Stomach smooth muscle (tissue), 2 donors: ENCODE results near the gene PPM1A.

Source experiments
- H3K27ac ChIP-seq: one replicate; pipeline ENCODE4 v1.7.0; 2013; ENCODE audit warnings: mild to moderate bottlenecking, low read length, inconsistent platforms
- H3K27me3 ChIP-seq, 2 donors: one replicate each; pipeline ENCODE4 v1.7.0; 2013; ENCODE audit warnings: low read length in 2 of 2; ENCODE audit not compliant: insufficient read depth in 2 of 2, control insufficient read depth in 1 of 2
- H3K36me3 ChIP-seq, 2 donors: one replicate each; pipeline ENCODE4 v1.7.0; 2013; ENCODE audit warnings: low read length in 2 of 2; ENCODE audit not compliant: control insufficient read depth in 2 of 2, insufficient read depth in 2 of 2
- H3K4me1 ChIP-seq: one replicate; pipeline ENCODE4 v1.7.0; 2013; ENCODE audit warnings: low read length; ENCODE audit not compliant: control insufficient read depth, insufficient read depth
- H3K4me3 ChIP-seq, 2 donors: one replicate each; pipeline ENCODE4 v1.7.0; 2013; ENCODE audit warnings: low read length in 2 of 2
- H3K9ac ChIP-seq, 2 donors: one replicate each; pipeline ENCODE4 v1.7.0; 2013; ENCODE audit warnings: low read length in 2 of 2, mild to moderate bottlenecking in 1 of 2
- H3K9me3 ChIP-seq, 2 donors: one replicate each; pipeline ENCODE4 v1.7.0; 2013; ENCODE audit warnings: low read length in 2 of 2; ENCODE audit not compliant: control insufficient read depth in 2 of 2
- donor health status: healthy.
- donor health status: Pancreatic carcinoma.

The PPM1A gene

GRCh38 chr14:60266021-60266937 lies 17.3 kb downstream of the PPM1A start:
- H3K27me3 ChIP-seq = no peaks in the 10 kb centered on the region
- H3K36me3 ChIP-seq = no peaks in the 10 kb centered on the region
- H3K4me3 ChIP-seq = no peak overlapping the region
- no peak overlapping the region for H3K9ac ChIP-seq
- no peaks in the 10 kb centered on the region for H3K9me3 ChIP-seq
- H3K4me1 ChIP-seq = no peaks in the 10 kb centered on the region
- no peak overlapping the region for H3K27ac ChIP-seq

GRCh38 chr14:60272177-60272576 lies 23.2 kb downstream of the PPM1A start:
- no peak overlapping the region for H3K9ac ChIP-seq
- no peaks in the 10 kb centered on the region for H3K36me3 ChIP-seq
- H3K27ac ChIP-seq = no peak overlapping the region
- H3K27me3 ChIP-seq = no peaks in the 10 kb centered on the region
- no peaks in the 10 kb centered on the region for H3K9me3 ChIP-seq
- H3K4me3 ChIP-seq = no peak overlapping the region
- H3K4me1 ChIP-seq = peaks cover 11% of the 10 kb centered on the region

- H3K4me1 ChIP-seq = peaks cover 11% of the 10 kb centered on the region
- H3K9me3 ChIP-seq = no peaks in the 10 kb centered on the region
- H3K36me3 ChIP-seq = no peaks in the 10 kb centered on the region
- no peaks in the 10 kb centered on the region for H3K27me3 ChIP-seq
- no peak overlapping the region for H3K9ac ChIP-seq
- H3K4me3 ChIP-seq = no peak overlapping the region
- no peak overlapping the region for H3K27ac ChIP-seq
Observed at GRCh38 chr14:60273956-60274355, 24.9 kb downstream of the PPM1A start.

- Histone ChIP-seq H3K9me3 (no peaks in the 10 kb centered on the region), H3K36me3 (no peaks in the 10 kb centered on the region), H3K9ac (no peak overlapping the region), H3K4me1 (peaks cover 11% of the 10 kb centered on the region), H3K27me3 (no peaks in the 10 kb centered on the region), H3K27ac (no peak overlapping the region), H3K4me3 (no peak overlapping the region)
Observed at GRCh38 chr14:60274448-60274847, 25.4 kb downstream of the PPM1A start.

GRCh38 chr14:60275932-60276331 lies 26.9 kb downstream of the PPM1A start:
- H3K27ac ChIP-seq = no peak overlapping the region

GRCh38 chr14:60276347-60276746 lies 27.3 kb downstream of the PPM1A start:
- H3K36me3 ChIP-seq = no peaks in the 10 kb centered on the region
- no peak overlapping the region for H3K9ac ChIP-seq
- no peaks in the 10 kb centered on the region for H3K9me3 ChIP-seq
- H3K4me3 ChIP-seq = no peak overlapping the region
- peaks cover 11% of the 10 kb centered on the region for H3K4me1 ChIP-seq
- H3K27me3 ChIP-seq = no peaks in the 10 kb centered on the region
- H3K27ac ChIP-seq = no peak overlapping the region

More at GRCh38 chr14:60275932-60276331, 26.9 kb downstream of the PPM1A start:
- Histone ChIP-seq H3K4me3 (no peak overlapping the region), H3K9ac (no peak overlapping the region), H3K36me3 (no peaks in the 10 kb centered on the region), H3K4me1 (peaks cover 11% of the 10 kb centered on the region), H3K9me3 (no peaks in the 10 kb centered on the region), H3K27me3 (no peaks in the 10 kb centered on the region)

GRCh38 chr14:60277605-60278190 lies 28.7 kb downstream of the PPM1A start:
- H3K4me3 ChIP-seq = no peak overlapping the region
- H3K27me3 ChIP-seq = no peaks in the 10 kb centered on the region
- no peaks in the 10 kb centered on the region for H3K9me3 ChIP-seq
- H3K9ac ChIP-seq = no peak overlapping the region
- H3K4me1 ChIP-seq = peaks cover 11% of the 10 kb centered on the region
- no peak overlapping the region for H3K27ac ChIP-seq
- H3K36me3 ChIP-seq = peaks cover 2 to 3% of the 10 kb centered on the region in 2 donors

GRCh38 chr14:60278350-60278749 lies 29.3 kb downstream of the PPM1A start:
- Histone ChIP-seq H3K9ac (no peak overlapping the region), H3K27me3 (no peaks in the 10 kb centered on the region), H3K36me3 (peaks cover 8 to 9% of the 10 kb centered on the region in 2 donors), H3K9me3 (no peaks in the 10 kb centered on the region), H3K27ac (no peak overlapping the region), H3K4me3 (no peak overlapping the region), H3K4me1 (peaks cover 11% of the 10 kb centered on the region)

GRCh38 chr14:60287452-60287851 lies 38.4 kb downstream of the PPM1A start:
- Histone ChIP-seq H3K9me3 (no peaks in the 10 kb centered on the region), H3K36me3 (peaks cover 17 to 33% of the 10 kb centered on the region in 2 donors)

GRCh38 chr14:60288279-60288678 lies 39.3 kb downstream of the PPM1A start:
- H3K27me3 ChIP-seq = no peaks in the 10 kb centered on the region
- H3K36me3 ChIP-seq = peaks cover 14 to 33% of the 10 kb centered on the region in 2 donors
- no peak overlapping the region for H3K27ac ChIP-seq
- H3K4me3 ChIP-seq = no peak overlapping the region
- no peaks in the 10 kb centered on the region for H3K4me1 ChIP-seq
- no peaks in the 10 kb centered on the region for H3K9me3 ChIP-seq
- no peak overlapping the region for H3K9ac ChIP-seq

More at GRCh38 chr14:60287452-60287851, 38.4 kb downstream of the PPM1A start:
- Histone ChIP-seq H3K4me3 (no peak overlapping the region), H3K27ac (no peak overlapping the region), H3K9ac (no peak overlapping the region), H3K4me1 (no peaks in the 10 kb centered on the region), H3K27me3 (no peaks in the 10 kb centered on the region)
